Duodenal mucosa (tissue), 2 donors: ENCODE data around the gene NHP2.

Experiments used
- H3K27ac ChIP-seq: one replicate; pipeline ENCODE4 v1.7.0; 2013; ENCODE audit warnings: low read depth, low read length
- H3K27me3 ChIP-seq, 2 donors: one replicate each; pipeline ENCODE4 v1.7.0; 2013; ENCODE audit warnings: low read length in 2 of 2, control low read depth in 1 of 2; ENCODE audit not compliant: insufficient read depth in 2 of 2, control insufficient read depth in 1 of 2
- H3K36me3 ChIP-seq, 2 donors: one replicate each; pipeline ENCODE4 v1.7.0; 2013; ENCODE audit warnings: low read length in 2 of 2, control low read depth in 1 of 2; ENCODE audit not compliant: insufficient read depth in 2 of 2, control insufficient read depth in 1 of 2
- H3K4me1 ChIP-seq, 2 donors: one replicate each; pipeline ENCODE4 v1.7.0; 2013; ENCODE audit warnings: low read length in 2 of 2, control low read depth in 1 of 2; ENCODE audit not compliant: insufficient read depth in 2 of 2, control insufficient read depth in 1 of 2
- H3K4me3 ChIP-seq, 2 donors: one replicate each; pipeline ENCODE4 v1.7.0; 2013; ENCODE audit warnings: low read length in 2 of 2, low read depth in 1 of 2
- H3K9ac ChIP-seq, 2 donors: one replicate each; pipeline ENCODE4 v1.7.0; 2013; ENCODE audit warnings: low read length in 2 of 2, low read depth in 1 of 2
- H3K9me3 ChIP-seq, 2 donors: one replicate each; pipeline ENCODE4 v1.7.0; 2013; ENCODE audit warnings: low read length in 2 of 2, control low read depth in 1 of 2; ENCODE audit not compliant: control insufficient read depth in 1 of 2

The NHP2 gene

DNA sequence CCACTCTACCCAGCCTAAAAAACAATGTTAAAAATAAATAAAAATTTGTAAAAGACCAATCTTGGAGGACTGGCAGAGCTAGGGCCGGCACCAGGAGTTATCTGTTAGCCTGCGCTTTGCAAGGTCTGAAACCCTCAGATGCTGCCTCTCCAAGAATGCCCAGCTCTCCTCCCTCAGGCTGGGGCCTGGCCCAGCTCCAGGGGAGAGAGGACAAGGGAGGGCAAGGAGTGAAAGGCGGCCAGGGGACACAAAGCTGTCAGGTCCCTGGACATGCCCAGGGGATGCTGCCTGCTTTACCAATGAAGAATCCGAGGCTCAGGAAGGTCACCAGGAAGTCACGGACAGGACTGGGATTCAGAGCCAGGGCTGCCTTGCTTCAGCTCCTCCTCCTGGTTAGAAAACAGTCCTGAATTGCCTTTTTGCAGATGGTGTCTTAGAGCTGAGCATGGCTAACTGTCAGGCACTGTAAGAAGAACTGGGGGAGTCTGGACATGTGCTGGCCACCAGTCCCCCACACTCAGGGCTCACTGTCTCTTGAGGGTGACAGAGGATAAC is 45.9 kb downstream of the NHP2 start:
- Histone ChIP-seq H3K27ac (no peak overlapping the region), H3K36me3 (no peaks in the 10 kb centered on the region), H3K4me1 (peaks cover 9 to 13% of the 10 kb centered on the region in 2 donors), H3K9ac (no peak overlapping the region), H3K4me3 (no peak overlapping the region), H3K27me3 (peaks cover 0 to 6% of the 10 kb centered on the region in 2 donors), H3K9me3 (no peaks in the 10 kb centered on the region)

DNA sequence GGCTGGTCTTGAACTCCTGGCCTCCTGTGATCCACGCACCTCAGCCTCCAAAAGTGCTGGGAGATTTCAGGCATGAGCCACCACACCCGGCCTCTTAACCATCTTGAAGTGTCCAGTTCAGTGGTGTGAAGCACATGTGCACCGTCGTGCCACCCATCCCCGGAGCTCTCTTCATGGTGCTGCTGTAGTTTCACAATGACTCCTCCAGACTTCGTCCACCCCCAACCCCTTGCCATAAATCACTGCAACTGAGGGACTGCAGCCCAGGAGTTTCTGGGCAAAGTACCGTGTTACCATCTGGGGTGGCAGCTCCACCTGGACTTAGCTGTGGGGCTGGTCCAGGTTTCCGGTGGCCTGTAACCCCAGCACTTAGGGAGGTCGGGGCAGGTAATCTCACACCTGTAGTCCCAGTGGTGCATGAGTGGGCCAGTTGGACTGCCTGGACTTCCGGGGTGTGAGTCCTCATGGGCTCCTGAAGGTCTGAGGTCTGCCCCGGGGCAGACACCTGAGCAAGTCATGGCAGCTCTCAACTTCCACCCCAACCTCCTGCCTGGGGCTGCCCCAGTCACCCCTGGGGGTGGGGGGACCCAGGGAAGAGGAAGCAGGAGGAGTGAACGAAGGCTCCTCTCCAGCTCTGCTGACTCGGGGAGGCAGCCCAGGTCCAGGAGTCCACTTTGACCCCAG is 47.0 kb downstream of the NHP2 start:
- no peak overlapping the region for H3K9ac ChIP-seq
- H3K4me3 ChIP-seq: no peak overlapping the region
- H3K4me1 ChIP-seq: peaks cover 9 to 13% of the 10 kb centered on the region in 2 donors
- no peaks in the 10 kb centered on the region for H3K36me3 ChIP-seq
- no peak overlapping the region for H3K27ac ChIP-seq
- no peaks in the 10 kb centered on the region for H3K27me3 ChIP-seq
- no peaks in the 10 kb centered on the region for H3K9me3 ChIP-seq

DNA sequence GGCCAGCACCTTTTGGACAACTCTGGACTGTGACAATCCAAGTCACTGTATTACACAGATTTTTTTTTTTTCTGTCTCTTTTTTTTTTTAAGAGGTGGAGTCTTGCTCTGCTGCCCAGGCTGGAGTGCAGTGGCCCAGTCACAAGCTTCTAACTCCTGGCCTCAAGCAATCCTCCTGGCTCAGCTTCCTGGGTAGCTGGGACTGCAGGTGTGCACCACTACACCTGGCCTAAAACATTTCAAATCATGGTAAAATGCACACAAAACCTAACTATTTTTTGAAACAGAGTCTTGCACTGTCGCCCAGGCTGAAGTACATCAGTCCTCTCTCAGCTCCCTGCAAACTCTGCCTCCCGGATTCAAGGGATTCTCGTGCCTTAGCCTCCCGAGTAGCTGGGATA is 47.6 kb downstream of the NHP2 start:
- Histone ChIP-seq H3K27ac (no peak overlapping the region), H3K9ac (no peak overlapping the region), H3K4me3 (no peak overlapping the region), H3K9me3 (no peaks in the 10 kb centered on the region), H3K4me1 (peaks cover 9 to 13% of the 10 kb centered on the region in 2 donors), H3K36me3 (no peaks in the 10 kb centered on the region), H3K27me3 (no peaks in the 10 kb centered on the region)

DNA sequence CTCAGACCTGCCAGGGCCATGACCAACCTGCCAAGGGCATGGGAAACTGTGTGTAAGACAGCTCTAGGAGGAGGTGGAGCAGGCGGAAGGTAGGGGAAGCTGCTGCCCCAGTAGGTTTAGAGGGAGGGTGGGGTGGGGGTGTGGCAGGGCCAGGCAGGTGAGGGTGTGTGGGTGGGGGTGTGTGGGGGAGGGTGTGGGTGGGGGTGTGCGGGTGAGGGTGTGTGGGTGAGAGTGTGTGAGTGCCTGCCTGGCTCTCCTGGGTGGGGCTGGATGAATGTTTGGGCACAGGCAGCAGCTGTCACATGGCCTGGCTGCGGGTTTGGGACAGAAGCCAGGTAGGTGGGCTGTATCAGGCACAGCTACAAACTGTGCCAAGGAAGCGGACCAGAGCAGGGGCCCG is 49.2 kb downstream of the NHP2 start:
- Histone ChIP-seq H3K9me3 (no peaks in the 10 kb centered on the region), H3K27me3 (no peaks in the 10 kb centered on the region), H3K36me3 (no peaks in the 10 kb centered on the region), H3K9ac (no peak overlapping the region), H3K4me1 (peaks cover 9 to 13% of the 10 kb centered on the region in 2 donors), H3K4me3 (no peak overlapping the region), H3K27ac (no peak overlapping the region)

DNA sequence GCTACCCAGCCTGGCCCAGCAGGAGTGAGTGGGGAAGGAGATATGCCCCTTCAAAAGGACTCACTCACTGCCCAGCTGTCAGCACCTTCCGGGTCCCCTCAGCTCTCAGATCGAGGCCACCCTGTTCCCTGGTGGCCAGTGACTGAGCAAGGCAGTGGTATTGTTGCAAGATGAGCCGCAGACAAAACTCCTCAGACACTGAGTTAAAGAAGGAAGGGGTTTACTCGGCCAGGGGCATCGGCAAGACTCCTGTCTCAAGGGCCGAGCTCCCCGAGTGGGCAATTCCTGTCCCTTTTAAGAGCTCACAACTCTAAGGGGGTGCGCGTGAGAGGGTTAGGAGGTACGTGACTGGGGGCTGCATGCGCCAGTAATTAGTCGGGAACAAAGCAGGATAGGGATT is 50.1 kb downstream of the NHP2 start:
- no peak overlapping the region for H3K27ac ChIP-seq
- no peaks in the 10 kb centered on the region for H3K9me3 ChIP-seq
- H3K4me3 ChIP-seq: no peak overlapping the region
- no peaks in the 10 kb centered on the region for H3K36me3 ChIP-seq
- no peak overlapping the region for H3K9ac ChIP-seq
- H3K27me3 ChIP-seq: no peaks in the 10 kb centered on the region
- H3K4me1 ChIP-seq: peaks cover 3 to 7% of the 10 kb centered on the region in 2 donors
